ENCODE results near the gene XDH. TPM values are rescaled to one million over a fixed set of nuclear protein-coding genes. Genes with fewer than 3 reads are reported as not detected.

Gene XDH
- total and polyA plus RNA-seq, 9 of the 15 experiments (the other 6 are each of a cell fraction or from before 2014, with no cell fraction given), result 0.04 to 0.06 TPM; not detected in 7

Other genes starting within 250 kb of the XDH start
- not detected in 2 replicates for gene CAPN14, start 197.2 kb downstream of the XDH start, total RNA-seq (2014; rRNA removed)
- not detected in 2 replicates for gene CAPN14, start 197.2 kb downstream of the XDH start, total RNA-seq (2014; rRNA removed; fragmentation: Illumina TruSeq; extraction: Trizol)
- gene CAPN14, start 197.2 kb downstream of the XDH start, total RNA-seq (2015; rRNA removed; fragmentation: Illumina TruSeq; extraction: Trizol), result not detected in 2 replicates
- gene CAPN14, start 197.2 kb downstream of the XDH start, total RNA-seq (2021), result not detected in 2 replicates
- not detected in 2 replicates for gene CAPN14, start 197.2 kb downstream of the XDH start, polyA plus RNA-seq (2011; rRNA removed)
- gene CAPN14, start 197.2 kb downstream of the XDH start, polyA plus RNA-seq (2014; fragmentation: Illumina TruSeq; extraction: Trizol), result not detected in 2 replicates
- not detected for gene CAPN14, start 197.2 kb downstream of the XDH start, polyA plus RNA-seq (2014; fragmentation: Nextera tagmentation; extraction: Ambion mirVana)
- gene CAPN14, start 197.2 kb downstream of the XDH start, polyA plus RNA-seq (2014; rRNA removed), result not detected in 2 replicates
- gene EHD3, start 180.6 kb downstream of the XDH start, total RNA-seq (2014; rRNA removed), result under 0.01 and 0.04 TPM in 2 replicates
- gene EHD3, start 180.6 kb downstream of the XDH start, total RNA-seq (2014; rRNA removed; fragmentation: Illumina TruSeq; extraction: Trizol), result 0.04 TPM in 1 of 2 replicates, not detected in the other
- 0.04 TPM in 1 of 2 replicates, not detected in the other for gene EHD3, start 180.6 kb downstream of the XDH start, total RNA-seq (2015; rRNA removed; fragmentation: Illumina TruSeq; extraction: Trizol)
- 0.11 TPM in 1 of 2 replicates, not detected in the other for gene EHD3, start 180.6 kb downstream of the XDH start, total RNA-seq (2021)
- 0.01 and 0.04 TPM in 2 replicates for gene EHD3, start 180.6 kb downstream of the XDH start, polyA plus RNA-seq (2011; rRNA removed)
- gene EHD3, start 180.6 kb downstream of the XDH start, polyA plus RNA-seq (2014; fragmentation: Illumina TruSeq; extraction: Trizol), result 0.01 TPM in 1 of 2 replicates, not detected in the other
- not detected for gene EHD3, start 180.6 kb downstream of the XDH start, polyA plus RNA-seq (2014; fragmentation: Nextera tagmentation; extraction: Ambion mirVana)
- 0.03 TPM in 1 of 2 replicates, not detected in the other for gene EHD3, start 180.6 kb downstream of the XDH start, polyA plus RNA-seq (2014; rRNA removed)
- gene SRD5A2, start 166.2 kb upstream of the XDH start, total RNA-seq (2014; rRNA removed), result not detected in 2 replicates
- gene SRD5A2, start 166.2 kb upstream of the XDH start, total RNA-seq (2014; rRNA removed; fragmentation: Illumina TruSeq; extraction: Trizol), result not detected in 2 replicates
- gene SRD5A2, start 166.2 kb upstream of the XDH start, total RNA-seq (2015; rRNA removed; fragmentation: Illumina TruSeq; extraction: Trizol), result not detected in 2 replicates
- not detected in 2 replicates for gene SRD5A2, start 166.2 kb upstream of the XDH start, total RNA-seq (2021)
- 0.03 TPM in 1 of 2 replicates, not detected in the other for gene SRD5A2, start 166.2 kb upstream of the XDH start, polyA plus RNA-seq (2011; rRNA removed)
- not detected in 2 replicates for gene SRD5A2, start 166.2 kb upstream of the XDH start, polyA plus RNA-seq (2014; fragmentation: Illumina TruSeq; extraction: Trizol)
- not detected for gene SRD5A2, start 166.2 kb upstream of the XDH start, polyA plus RNA-seq (2014; fragmentation: Nextera tagmentation; extraction: Ambion mirVana)
- not detected in 2 replicates for gene SRD5A2, start 166.2 kb upstream of the XDH start, polyA plus RNA-seq (2014; rRNA removed)

All from K562 (cell line).